PC-9 (cell line): Measurements from ENCODE around the gene CGB7. TPM values are rescaled to one million over a fixed set of nuclear protein-coding genes. Genes with fewer than 3 reads are reported as not detected.
A peak's percentile ranks its signal among the peaks of the same experiment; 100 is the strongest.

Experiments
- BruUV-seq: library from RNA; stranded (reverse); fragments of 400-500 nt; replicated peaks from 2 replicates; lab custom pipeline; 2021; lab: Mats Ljungman, UMichigan
- CTCF ChIA-PET: fragments of 300-600 bp; sonication (Branson Sonifier 250); formaldehyde crosslinking; loops from one replicate; lab custom pipeline; 2022; ENCODE audit warnings: antibody characterized with exemption; lab: Charles Lee
- POLR2A ChIA-PET: fragments of 300-600 bp; sonication (Branson Sonifier 250); formaldehyde crosslinking; loops from one replicate; lab custom pipeline; 2022; ENCODE audit warnings: antibody characterized with exemption; ENCODE audit not compliant: unreplicated experiment; lab: Charles Lee
- DNase-seq, 2 experiments: peaks; one replicate each; pipeline versions ENCODE4 v3.0.0 to v3.0.0-alpha.2; 2015 to 2022; ENCODE audit warnings: mixed read lengths in 1 of 2
- H2AFZ ChIP-seq: fragments of 200-600 bp; sonication (generic); 2 replicates; pipeline ENCODE4 v1.8.1; 2017; ENCODE audit warnings: antibody characterized with exemption
- H3F3A ChIP-seq: fragments of 200-600 bp; sonication (generic); 2 replicates; pipeline ENCODE4 v1.8.1; 2017; ENCODE audit warnings: antibody characterized with exemption, mild to moderate bottlenecking, low read depth; ENCODE audit not compliant: insufficient read depth
- H3K27ac ChIP-seq: fragments of 200-600 bp; sonication (generic); 2 replicates; pipeline ENCODE4 v1.6.1; 2016; ENCODE audit warnings: mixed run types
- H3K27me3 ChIP-seq: fragments of 200-600 bp; sonication (generic); 2 replicates; pipeline ENCODE4 v1.6.1; 2016; ENCODE audit warnings: low read depth, mixed run types; ENCODE audit not compliant: insufficient read depth
- H3K36me3 ChIP-seq: fragments of 200-600 bp; sonication (generic); 2 replicates; pipeline ENCODE4 v1.6.1; 2016; ENCODE audit warnings: low read depth, mixed run types
- H3K4me1 ChIP-seq: fragments of 200-600 bp; sonication (generic); replicated peaks from 2 replicates; pipeline ENCODE4 v1.6.1; 2016; ENCODE audit warnings: mixed run types; ENCODE audit not compliant: insufficient read depth
- H3K4me2 ChIP-seq: fragments of 200-600 bp; sonication (generic); 2 replicates; pipeline ENCODE4 v1.6.1; 2017; ENCODE audit warnings: mixed run types
- H3K4me3 ChIP-seq: fragments of 200-600 bp; sonication (generic); 2 replicates; pipeline ENCODE4 v1.6.1; 2016; ENCODE audit warnings: mixed run types
- H3K79me2 ChIP-seq: fragments of 200-600 bp; sonication (generic); 2 replicates; pipeline ENCODE4 v1.6.1; 2017; ENCODE audit warnings: low read depth, mixed run types
- H3K9me2 ChIP-seq: fragments of 200-600 bp; sonication (generic); 2 replicates; pipeline ENCODE4 v1.8.1; 2017; ENCODE audit warnings: mild to moderate bottlenecking; ENCODE audit not compliant: insufficient read depth
- H3K9me3 ChIP-seq: fragments of 200-600 bp; sonication (generic); 2 replicates; pipeline ENCODE4 v1.8.1; 2016; ENCODE audit warnings: low read depth; ENCODE audit not compliant: insufficient read depth
- H4K20me1 ChIP-seq: fragments of 200-600 bp; sonication (generic); 2 replicates; pipeline ENCODE4 v1.8.1; 2017; ENCODE audit not compliant: insufficient read depth
- CTCF ChIP-seq: fragments of 200-600 bp; sonication (generic); conservative IDR thresholded peaks from 2 replicates; pipeline ENCODE4 v1.6.1; 2017; ENCODE audit warnings: mixed run types, antibody characterized with exemption, mild to moderate bottlenecking, moderate library complexity
- EZH2 ChIP-seq: fragments of 200-600 bp; sonication (generic); IDR thresholded peaks from 2 replicates; pipeline ENCODE4 v1.8.0; 2017; ENCODE audit warnings: antibody characterized with exemption, low read depth
- intact Hi-C: fragments of 100-400 bp; cut with micrococcal nuclease; formaldehyde crosslinking; loops from one replicate; pipeline ENCODE4 v1.10.0; 2022; ENCODE audit not compliant: unreplicated experiment
- total RNA-seq: library from RNA; stranded (reverse); gene quantifications from 2 replicates; pipeline ENCODE4 v1.2.3, GENCODE V29; 2021

CGB7 gene
- total RNA-seq, 1 experiment from 2014 or later, result 4.8 TPM

- no TSS peak for BruUV-seq
- Histone ChIP-seq H3K9me3 (no peaks in the 10 kb centered on the region), H4K20me1 (peaks cover 82% of the 10 kb centered on the region), H3K4me1 (no peaks in the 10 kb centered on the region), H3K9me2 (no peaks in the 10 kb centered on the region), H3K79me2 (peaks cover 23% of the 10 kb centered on the region), H2AFZ (no peak overlapping the region), H3K27ac (no peak overlapping the region), H3K36me3 (peaks cover 53% of the 10 kb centered on the region), H3K27me3 (no peaks in the 10 kb centered on the region), H3K4me2 (no peak overlapping the region), H3F3A (peaks cover 54% of the 10 kb centered on the region), H3K4me3 (no peak overlapping the region)
- CTCF ChIA-PET, result no interaction called here
- POLR2A ChIA-PET, result no interaction called here
- TF ChIP-seq EZH2 (no peak), CTCF (no peak)
- intact Hi-C loops, result no loop called here
- DNase-seq, result no peak
Measured at GRCh38 chr19:49103331-49104085, 46.0 kb upstream of the CGB7 start.

- TF ChIP-seq EZH2, result no peak
- no peak for TF ChIP-seq CTCF
- DNase-seq, result peak in 1 of 2 experiments; percentile 6
- no TSS peak for BruUV-seq
- Histone ChIP-seq H4K20me1 (peaks cover 89% of the 10 kb centered on the region), H3K79me2 (peaks cover 30% of the 10 kb centered on the region), H3K9me2 (no peaks in the 10 kb centered on the region), H3K27me3 (no peaks in the 10 kb centered on the region), H3K27ac (no peak overlapping the region), H3K36me3 (peaks cover 53% of the 10 kb centered on the region), H3K9me3 (no peaks in the 10 kb centered on the region), H3F3A (peaks cover 57% of the 10 kb centered on the region), H2AFZ (no peak overlapping the region), H3K4me2 (no peak overlapping the region), H3K4me3 (no peak overlapping the region), H3K4me1 (no peaks in the 10 kb centered on the region; the same call in 1 of the 2 replicates)
- POLR2A ChIA-PET, result no interaction called here
- CTCF ChIA-PET, result no interaction called here
- intact Hi-C loops, result no loop called here
Measured at GRCh38 chr19:49102303-49102702, 44.8 kb upstream of the CGB7 start.

GRCh38 chr19:49101160-49101559 is 43.6 kb upstream of the CGB7 start:
- ChIA-PET CTCF (no interaction called here), POLR2A (no interaction called here)
- no peak overlapping the region for H3K27ac ChIP-seq
- no peak overlapping the region for H3K4me2 ChIP-seq
- no peaks in the 10 kb centered on the region for H3K27me3 ChIP-seq
- peaks cover 55% of the 10 kb centered on the region for H3K36me3 ChIP-seq
- no peak overlapping the region for H3K4me3 ChIP-seq
- intact Hi-C loops, result no loop called here
- peak in 1 of 2 experiments; percentile 35 for DNase-seq
- BruUV-seq, result no TSS peak
- H3K4me1 ChIP-seq, result no peaks in the 10 kb centered on the region; the same call in 1 of the 2 replicates
- peaks cover 34% of the 10 kb centered on the region for H3K79me2 ChIP-seq
- peaks cover 57% of the 10 kb centered on the region for H3F3A ChIP-seq
- H2AFZ ChIP-seq, result no peak overlapping the region
- no peaks in the 10 kb centered on the region for H3K9me2 ChIP-seq
- peaks cover 89% of the 10 kb centered on the region for H4K20me1 ChIP-seq
- TF ChIP-seq CTCF, result no peak
- no peak for TF ChIP-seq EZH2
- no peaks in the 10 kb centered on the region for H3K9me3 ChIP-seq
